ENCODE data around the gene MUC22. TPM values are rescaled to one million over a fixed set of nuclear protein-coding genes. Genes with fewer than 3 reads are reported as not detected.

Gene MUC22
- total RNA-seq, 1 donor from 2014 or later: 0.05 TPM

GRCh38 chr6:31053873-31054272 lies 43.6 kb downstream of the MUC22 start:
- no peak for FAIRE-seq
- H3K4me3 ChIP-seq (ENCODE audit: insufficient read depth, low read depth, low read length): no peak overlapping the region

GRCh38 chr6:31055441-31055840 lies 45.2 kb downstream of the MUC22 start:
- no peak overlapping the region for H3K27ac ChIP-seq (ENCODE audit: low read depth, low read length)
- TF ChIP-seq CTCF (IDR thresholded peaks at IDR 0.05; ENCODE audit: insufficient read depth, low read depth, low read length): no peak
- H3K9me3 ChIP-seq (ENCODE audit: insufficient read depth, low read depth, low read length): no peaks in the 10 kb centered on the region
- no peaks in the 10 kb centered on the region for H3K36me3 ChIP-seq (ENCODE audit: insufficient read depth, low read length)
- peak; percentile 40 for DNase-seq (ENCODE audit: low read depth)
- no peak overlapping the region for H3K4me2 ChIP-seq (ENCODE audit: low read length)
- peaks cover 14% of the 10 kb centered on the region for H3K4me1 ChIP-seq (ENCODE audit: insufficient read depth, low read length)
- no peaks in the 10 kb centered on the region for H3K9me3 Mint-ChIP-seq (ENCODE audit: unreplicated experiment)
- H3K4me1 Mint-ChIP-seq (ENCODE audit: low read depth, unreplicated experiment): peaks cover 16% of the 10 kb centered on the region
- no peaks in the 10 kb centered on the region for H3K79me2 ChIP-seq (ENCODE audit: insufficient read depth, low read length)
- H3K36me3 Mint-ChIP-seq (ENCODE audit: low read depth, unreplicated experiment): no peaks in the 10 kb centered on the region
- no peaks in the 10 kb centered on the region for H3K27me3 ChIP-seq (ENCODE audit: insufficient read depth, low read length)
- peaks cover 3% of the 10 kb centered on the region for H3K27me3 Mint-ChIP-seq (ENCODE audit: low read depth, unreplicated experiment)
- H3K9ac ChIP-seq (ENCODE audit: low read length): no peak overlapping the region
- no peak for FAIRE-seq
- no peak overlapping the region for H3K4me3 ChIP-seq (ENCODE audit: insufficient read depth, low read depth, low read length)
- H4K20me1 ChIP-seq (ENCODE audit: insufficient read depth, low read length): no peaks in the 10 kb centered on the region
- H3K4me3 Mint-ChIP-seq (ENCODE audit: unreplicated experiment): no peak overlapping the region
- H3K27ac Mint-ChIP-seq (ENCODE audit: unreplicated experiment): no peak overlapping the region
- H2AFZ ChIP-seq (ENCODE audit: low read depth, low read length): no peak overlapping the region

More at GRCh38 chr6:31053873-31054272, 43.6 kb downstream of the MUC22 start:
- no peak for TF ChIP-seq CTCF (IDR thresholded peaks at IDR 0.05; ENCODE audit: insufficient read depth, low read depth, low read length)
- TF ChIP-seq EZH2 (IDR thresholded peaks at IDR 0.05; ENCODE audit: insufficient read depth, low read length): no peak
- Mint-ChIP-seq H3K27ac (ENCODE audit: unreplicated experiment) (no peak overlapping the region), H3K9me3 (ENCODE audit: unreplicated experiment) (no peaks in the 10 kb centered on the region), H3K4me1 (ENCODE audit: low read depth, unreplicated experiment) (peaks cover 16% of the 10 kb centered on the region), H3K36me3 (ENCODE audit: low read depth, unreplicated experiment) (no peaks in the 10 kb centered on the region), H3K4me3 (ENCODE audit: unreplicated experiment) (no peak overlapping the region), H3K27me3 (ENCODE audit: low read depth, unreplicated experiment) (peaks cover 3% of the 10 kb centered on the region)
- Histone ChIP-seq H3K4me1 (ENCODE audit: insufficient read depth, low read length) (peaks cover 14% of the 10 kb centered on the region), H4K20me1 (ENCODE audit: insufficient read depth, low read length) (no peaks in the 10 kb centered on the region), H3K27me3 (ENCODE audit: insufficient read depth, low read length) (no peaks in the 10 kb centered on the region), H2AFZ (ENCODE audit: low read depth, low read length) (no peak overlapping the region), H3K79me2 (ENCODE audit: insufficient read depth, low read length) (no peaks in the 10 kb centered on the region), H3K4me2 (ENCODE audit: low read length) (no peak overlapping the region), H3K9me3 (ENCODE audit: insufficient read depth, low read depth, low read length) (no peaks in the 10 kb centered on the region), H3K9ac (ENCODE audit: low read length) (no peak overlapping the region), H3K27ac (ENCODE audit: low read depth, low read length) (no peak overlapping the region), H3K36me3 (ENCODE audit: insufficient read depth, low read length) (no peaks in the 10 kb centered on the region)
- no peak for DNase-seq (ENCODE audit: low read depth)

GRCh38 chr6:31057426-31058003 lies 47.2 kb downstream of the MUC22 start:
- H4K20me1 ChIP-seq (ENCODE audit: insufficient read depth, low read length): no peaks in the 10 kb centered on the region
- no peak for FAIRE-seq
- peaks cover 16% of the 10 kb centered on the region for H3K4me1 Mint-ChIP-seq (ENCODE audit: low read depth, unreplicated experiment)
- H3K4me3 Mint-ChIP-seq (ENCODE audit: unreplicated experiment): no peak overlapping the region
- H3K36me3 Mint-ChIP-seq (ENCODE audit: low read depth, unreplicated experiment): no peaks in the 10 kb centered on the region
- H2AFZ ChIP-seq (ENCODE audit: low read depth, low read length): peak overlapping the region; percentile 41
- H3K4me3 ChIP-seq (ENCODE audit: insufficient read depth, low read depth, low read length): no peak overlapping the region
- H3K27me3 ChIP-seq (ENCODE audit: insufficient read depth, low read length): no peaks in the 10 kb centered on the region
- H3K9me3 Mint-ChIP-seq (ENCODE audit: unreplicated experiment): no peaks in the 10 kb centered on the region
- peak; percentile 61 for DNase-seq (ENCODE audit: low read depth)
- no peaks in the 10 kb centered on the region for H3K36me3 ChIP-seq (ENCODE audit: insufficient read depth, low read length)
- no peaks in the 10 kb centered on the region for H3K79me2 ChIP-seq (ENCODE audit: insufficient read depth, low read length)
- peak overlapping the region; percentile 61 for H3K27ac ChIP-seq (ENCODE audit: low read depth, low read length)
- peak overlapping the region; percentile 58 for H3K9ac ChIP-seq (ENCODE audit: low read length)
- peaks cover 14% of the 10 kb centered on the region for H3K4me1 ChIP-seq (ENCODE audit: insufficient read depth, low read length)
- H3K27me3 Mint-ChIP-seq (ENCODE audit: low read depth, unreplicated experiment): peaks cover 12% of the 10 kb centered on the region
- H3K4me2 ChIP-seq (ENCODE audit: low read length): peak overlapping the region; percentile 67
- H3K9me3 ChIP-seq (ENCODE audit: insufficient read depth, low read depth, low read length): no peaks in the 10 kb centered on the region
- H3K27ac Mint-ChIP-seq (ENCODE audit: unreplicated experiment): peak overlapping the region; percentile 30
- TF ChIP-seq CTCF (IDR thresholded peaks at IDR 0.05; ENCODE audit: insufficient read depth, low read depth, low read length) (no peak), EZH2 (IDR thresholded peaks at IDR 0.05; ENCODE audit: insufficient read depth, low read length) (no peak)
